Large intestine (tissue), 3 donors: ENCODE measurements around the gene PKN1. TPM values are rescaled to one million over a fixed set of nuclear protein-coding genes. Genes with fewer than 3 reads are reported as not detected.
A peak's percentile ranks its signal among the peaks of the same experiment; 100 is the strongest.
"Not testable (repeated sequence)": the region's sequence is repeated elsewhere in the genome, so short reads cannot be mapped to it uniquely, and the experiment has no call there.

Experiments used
- DNase-seq, 2 donors: peaks; one replicate each; pipeline versions ENCODE4 v3.0.0 to v3.0.0-alpha.2; 2013
- H3K27ac ChIP-seq: one replicate; pipeline ENCODE4 v1.5.1; 2013; ENCODE audit warnings: low read length
- H3K27me3 ChIP-seq: 2 replicates; pipeline ENCODE4 v1.6.1; 2013; ENCODE audit warnings: low read length; ENCODE audit not compliant: control insufficient read depth, insufficient read depth
- H3K36me3 ChIP-seq: 2 replicates; pipeline ENCODE4 v1.6.1; 2013; ENCODE audit warnings: low read length; ENCODE audit not compliant: control insufficient read depth, insufficient read depth
- H3K4me1 ChIP-seq: one replicate; pipeline ENCODE4 v1.6.1; 2013; ENCODE audit warnings: low read length; ENCODE audit not compliant: control insufficient read depth, insufficient read depth
- H3K4me3 ChIP-seq: one replicate; pipeline ENCODE4 v1.5.1; 2013; ENCODE audit warnings: low read length
- H3K9me3 ChIP-seq: one replicate; pipeline ENCODE4 v1.6.1; 2013; ENCODE audit warnings: mild to moderate bottlenecking, low read depth, low read length, moderate library complexity; ENCODE audit not compliant: control insufficient read depth
- WGBS: methylation state at CpG from one replicate; pipeline ENCODE4 v1.1.5; 2013; ENCODE audit warnings: low lambda C conversion rate; ENCODE audit not compliant: insufficient coverage; 5-methylcytosine and 5-hydroxymethylcytosine counted together
- polyA plus RNA-seq: library from polyadenylated mRNA; unstranded; fragments of 120-200 nt; gene quantifications from one replicate; pipeline ENCODE4 v1.2.1, GENCODE V29; 2013

Gene PKN1
- polyA plus RNA-seq, 1 donor = 65.3 TPM

DNA sequence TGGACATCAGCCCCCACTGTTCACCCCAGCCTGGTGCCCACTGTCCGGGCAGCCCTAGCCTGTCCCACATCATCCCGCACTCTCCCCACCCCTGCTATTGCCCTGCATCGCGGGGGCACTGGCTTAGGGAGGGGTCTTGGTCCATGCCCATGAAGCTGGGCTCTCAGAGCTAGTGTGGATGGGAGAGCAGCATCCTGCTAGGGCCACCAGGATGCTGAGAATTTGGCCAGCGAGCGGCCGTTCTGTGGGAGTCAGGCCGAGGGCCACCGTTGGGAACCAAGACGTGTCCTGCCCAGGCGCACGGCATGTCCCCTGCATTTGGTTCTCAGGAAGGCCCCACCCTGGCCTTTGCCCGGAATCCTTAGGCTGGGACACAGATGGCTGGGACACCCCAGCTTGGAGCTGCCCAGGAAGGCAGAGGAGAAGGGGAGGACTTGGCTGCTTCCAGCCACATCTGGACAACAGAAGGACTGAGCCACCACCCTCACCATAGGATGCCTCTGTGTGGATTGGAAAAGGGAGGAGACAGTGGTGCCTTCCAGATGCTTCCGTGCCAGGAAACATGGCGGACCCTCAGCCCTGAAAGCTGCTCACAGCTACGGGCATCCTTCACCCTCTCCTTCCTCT is 37.3 kb upstream of the PKN1 start:
- WGBS = no CpG with 5 or more reads among the region's 16 CpGs
- H3K36me3 ChIP-seq = peaks cover 51% of the 10 kb centered on the region
- H3K27ac ChIP-seq = no peak overlapping the region
- H3K27me3 ChIP-seq = no peaks in the 10 kb centered on the region
- no peak overlapping the region for H3K4me3 ChIP-seq
- H3K9me3 ChIP-seq = no peaks in the 10 kb centered on the region
- H3K4me1 ChIP-seq = no peaks in the 10 kb centered on the region
- no peak for DNase-seq

DNA sequence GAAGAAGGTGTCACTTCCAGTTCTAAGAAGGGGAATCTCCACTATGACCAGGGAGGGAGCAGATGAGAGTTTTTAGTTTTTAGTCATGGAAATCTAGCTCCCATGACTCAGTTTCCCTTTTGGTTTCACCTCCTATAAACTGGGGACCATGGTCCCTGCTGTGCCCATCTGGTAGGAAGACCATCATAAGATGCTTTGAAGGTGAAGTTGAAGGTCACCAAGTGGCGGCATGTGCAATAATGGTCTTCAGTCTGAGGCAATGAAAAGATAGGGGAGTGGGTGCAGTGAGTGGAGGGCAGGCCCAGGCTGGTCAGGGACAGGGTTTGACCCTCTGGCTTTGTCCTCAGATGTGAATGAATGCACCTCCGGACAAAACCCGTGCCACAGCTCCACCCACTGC is 36.4 kb upstream of the PKN1 start:
- no CpG with 5 or more reads among the region's 3 CpGs for WGBS
- H3K4me1 ChIP-seq, H3K27me3 ChIP-seq, H3K9me3 ChIP-seq, DNase-seq, H3K4me3 ChIP-seq, H3K27ac ChIP-seq: not testable (repeated sequence)
- peaks cover 53% of the 10 kb centered on the region for H3K36me3 ChIP-seq

DNA sequence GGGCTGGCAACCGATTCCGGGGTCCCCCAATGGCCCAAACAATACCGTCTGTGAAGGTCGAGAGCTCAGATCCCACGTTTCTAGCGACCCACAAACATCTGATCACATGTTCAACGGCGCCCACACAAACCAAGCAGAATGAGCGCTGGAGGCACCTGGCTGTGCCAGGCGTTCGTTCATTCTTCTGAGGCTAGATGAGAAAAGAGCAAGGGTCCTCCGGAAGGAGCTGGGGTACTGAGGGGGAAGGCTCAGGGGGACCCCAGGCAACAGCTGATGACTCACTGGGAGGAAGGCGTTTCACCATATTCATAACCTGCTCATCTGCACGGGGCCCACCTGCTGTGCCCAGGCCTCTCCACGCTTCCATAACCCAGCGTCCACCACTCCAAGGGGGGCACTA is 35.9 kb upstream of the PKN1 start:
- H3K9me3 ChIP-seq, H3K27ac ChIP-seq, H3K27me3 ChIP-seq, H3K4me1 ChIP-seq, DNase-seq, H3K4me3 ChIP-seq: not testable (repeated sequence)
- peaks cover 53% of the 10 kb centered on the region for H3K36me3 ChIP-seq
- no CpG with 5 or more reads among the region's 16 CpGs for WGBS

DNA sequence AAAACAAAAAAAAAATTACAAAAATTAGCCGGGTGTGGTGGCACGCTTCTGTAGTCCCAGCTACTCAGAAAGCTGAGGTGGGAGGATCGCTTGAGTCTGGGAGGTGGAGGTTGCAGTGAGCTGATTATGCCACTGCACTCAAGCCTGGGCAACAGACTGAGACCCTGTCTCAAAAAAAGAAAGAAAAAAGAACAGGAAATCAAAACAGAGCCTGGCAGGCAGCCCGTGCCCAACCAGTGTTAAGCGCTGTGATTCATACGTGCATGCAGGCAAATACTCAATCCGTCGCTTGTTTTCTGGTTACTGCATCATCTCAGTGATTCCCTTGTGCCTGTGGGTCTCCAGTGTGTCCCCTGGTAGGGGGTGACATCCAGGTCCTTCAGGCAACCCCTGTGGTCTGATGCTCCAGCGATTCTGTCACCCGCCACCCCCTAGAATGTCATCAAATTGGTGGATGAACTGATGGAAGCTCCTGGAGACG is 32.1 kb upstream of the PKN1 start:
- DNase-seq = no peak
- Histone ChIP-seq H3K4me1 (no peaks in the 10 kb centered on the region), H3K9me3 (peaks cover 4% of the 10 kb centered on the region), H3K4me3 (no peak overlapping the region), H3K27ac (no peak overlapping the region), H3K36me3 (peaks cover 46% of the 10 kb centered on the region), H3K27me3 (no peaks in the 10 kb centered on the region)
- WGBS = no CpG with 5 or more reads among the region's 11 CpGs

DNA sequence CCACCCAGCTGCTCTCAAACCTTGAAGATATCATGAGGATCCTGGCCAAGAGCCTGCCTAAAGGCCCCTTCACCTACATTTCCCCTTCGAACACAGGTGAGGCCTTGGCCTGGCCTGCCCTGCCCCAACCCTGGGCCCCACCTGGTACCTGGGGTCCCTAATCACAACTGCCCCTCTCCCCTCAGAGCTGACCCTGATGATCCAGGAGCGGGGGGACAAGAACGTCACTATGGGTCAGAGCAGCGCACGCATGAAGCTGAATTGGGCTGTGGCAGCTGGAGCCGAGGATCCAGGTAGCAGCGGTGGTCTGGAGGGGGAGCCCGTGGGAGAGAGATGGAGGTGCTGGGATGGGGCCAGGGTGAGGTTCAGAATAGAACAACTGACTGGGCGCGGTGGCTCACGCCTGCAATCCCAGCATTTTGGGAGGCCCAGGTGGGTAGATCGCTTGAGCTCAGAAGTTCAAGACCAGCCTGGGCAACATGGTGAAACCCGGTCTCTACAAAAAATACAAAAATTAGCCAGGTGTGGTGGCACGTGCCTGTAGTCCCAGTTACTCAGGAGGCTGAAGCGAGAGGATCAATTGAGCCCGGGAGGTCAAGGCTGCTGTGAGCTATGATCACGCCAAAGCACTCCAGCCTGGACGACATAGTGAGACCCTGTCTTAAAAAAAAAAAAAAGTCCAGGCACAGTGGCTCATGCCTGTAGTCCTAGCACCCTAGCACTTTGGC is 31.5 kb upstream of the PKN1 start:
- Histone ChIP-seq H3K4me1 (peaks cover 4% of the 10 kb centered on the region), H3K9me3 (peaks cover 5% of the 10 kb centered on the region), H3K27me3 (no peaks in the 10 kb centered on the region), H3K27ac (no peak overlapping the region), H3K4me3 (no peak overlapping the region), H3K36me3 (peaks cover 49% of the 10 kb centered on the region)
- no CpG with 5 or more reads among the region's 18 CpGs for WGBS
- peak in 1 of 2 donors; percentile 0 for DNase-seq

DNA sequence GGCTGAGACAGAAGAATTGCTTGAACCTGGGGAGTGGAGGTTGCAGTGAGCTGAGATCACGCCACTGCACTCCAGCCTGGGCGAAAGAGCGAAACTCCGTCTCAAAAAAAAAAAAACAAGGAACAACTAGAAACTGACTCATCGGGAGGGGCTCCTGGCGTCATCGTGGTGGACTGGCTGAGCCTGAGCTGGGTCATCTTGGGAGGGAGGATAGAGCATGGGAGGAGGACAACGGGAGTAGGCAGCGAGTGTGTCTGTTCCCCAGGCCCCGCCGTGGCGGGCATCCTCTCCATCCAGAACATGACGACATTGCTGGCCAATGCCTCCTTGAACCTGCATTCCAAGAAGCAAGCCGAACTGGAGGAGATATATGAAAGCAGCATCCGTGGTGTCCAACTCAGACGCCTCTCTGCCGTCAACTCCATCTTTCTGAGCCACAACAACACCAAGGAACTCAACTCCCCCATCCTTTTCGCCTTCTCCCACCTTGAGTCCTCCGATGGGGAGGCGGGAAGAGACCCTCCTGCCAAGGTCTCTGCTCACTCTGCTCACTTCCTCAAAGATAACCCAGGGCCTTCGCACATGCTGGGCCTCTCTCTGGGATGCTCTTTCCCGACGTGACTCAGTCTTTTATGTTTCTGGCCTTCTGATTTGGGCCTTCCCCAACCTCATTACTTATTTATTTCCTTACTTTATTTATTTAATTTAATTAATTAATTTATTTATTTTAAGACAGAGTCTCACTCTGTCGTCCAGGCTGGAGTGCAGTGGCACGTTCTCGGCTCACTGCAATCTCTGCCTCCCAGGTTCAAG is 30.6 kb upstream of the PKN1 start:
- H3K36me3 ChIP-seq = peaks cover 50% of the 10 kb centered on the region
- DNase-seq = peak in 1 of 2 donors; percentile 1
- H3K27me3 ChIP-seq = no peaks in the 10 kb centered on the region
- WGBS = 82% methylated on average over 5 of the region's 26 CpGs
- H3K4me1 ChIP-seq = peaks cover 13% of the 10 kb centered on the region
- H3K4me3 ChIP-seq = no peak overlapping the region
- H3K9me3 ChIP-seq = peaks cover 5% of the 10 kb centered on the region
- H3K27ac ChIP-seq = no peak overlapping the region

DNA sequence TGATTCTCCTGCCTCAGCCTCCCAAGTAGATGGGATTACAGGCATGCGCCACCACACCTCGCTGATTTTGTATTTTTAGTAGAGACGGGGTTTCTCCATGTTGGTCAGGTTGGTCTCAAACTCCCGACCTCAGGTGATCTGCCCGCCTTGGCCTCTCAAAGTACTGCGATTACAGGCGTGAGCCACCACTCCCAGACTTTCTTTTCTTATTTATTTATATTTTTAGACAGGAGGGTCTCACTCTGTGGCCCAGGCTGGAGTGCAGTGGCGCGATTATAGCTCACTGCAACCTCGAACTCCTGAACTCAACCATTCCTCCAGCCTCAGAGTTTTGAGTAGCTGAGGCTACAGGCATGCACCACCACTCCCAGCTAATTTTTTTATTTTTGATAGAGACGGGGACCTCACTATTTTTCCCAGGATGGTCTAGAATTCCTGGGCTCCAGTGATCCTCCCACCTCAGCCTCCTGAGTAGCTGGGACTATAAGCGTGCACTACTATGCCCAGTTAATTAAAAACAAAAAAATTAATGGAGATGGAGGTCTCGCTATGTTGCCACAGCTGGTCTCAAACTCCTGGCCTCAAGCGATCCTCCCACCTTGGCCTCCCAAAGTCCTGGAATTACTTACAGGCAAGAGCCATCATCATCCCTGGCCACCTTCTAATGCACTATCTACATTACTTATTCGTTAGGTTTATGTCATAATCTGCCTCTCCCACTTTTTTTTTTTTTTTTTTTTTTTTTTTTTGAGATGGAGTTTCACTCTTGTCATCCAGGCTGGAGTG is 29.8 kb upstream of the PKN1 start:
- H3K27me3 ChIP-seq, H3K9me3 ChIP-seq, H3K27ac ChIP-seq, DNase-seq, H3K4me3 ChIP-seq: not testable (repeated sequence)
- Histone ChIP-seq H3K36me3 (peaks cover 54% of the 10 kb centered on the region), H3K4me1 (peaks cover 21% of the 10 kb centered on the region)
- 80% methylated on average over 1 of the region's 15 CpGs for WGBS

DNA sequence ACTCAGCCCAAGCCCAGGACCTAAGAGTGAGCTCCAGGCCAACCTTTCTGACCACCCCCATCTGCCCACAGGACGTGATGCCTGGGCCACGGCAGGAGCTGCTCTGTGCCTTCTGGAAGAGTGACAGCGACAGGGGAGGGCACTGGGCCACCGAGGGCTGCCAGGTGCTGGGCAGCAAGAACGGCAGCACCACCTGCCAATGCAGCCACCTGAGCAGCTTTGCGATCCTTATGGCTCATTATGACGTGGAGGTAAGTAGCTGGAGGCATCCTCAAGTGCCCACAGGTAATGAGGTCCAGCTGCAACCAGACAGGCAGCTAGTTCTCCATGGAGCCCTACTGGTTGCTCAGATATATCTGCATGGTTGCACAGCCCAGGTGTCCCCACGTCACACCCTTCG is 28.8 kb upstream of the PKN1 start:
- H3K36me3 ChIP-seq = peaks cover 57% of the 10 kb centered on the region
- no peaks in the 10 kb centered on the region for H3K27me3 ChIP-seq
- peaks cover 31% of the 10 kb centered on the region for H3K4me1 ChIP-seq
- no peak overlapping the region for H3K27ac ChIP-seq
- DNase-seq = peak in 1 of 2 donors; percentile 1
- H3K4me3 ChIP-seq = no peak overlapping the region
- WGBS = no CpG with 5 or more reads among the region's 9 CpGs
- peaks cover 5% of the 10 kb centered on the region for H3K9me3 ChIP-seq

DNA sequence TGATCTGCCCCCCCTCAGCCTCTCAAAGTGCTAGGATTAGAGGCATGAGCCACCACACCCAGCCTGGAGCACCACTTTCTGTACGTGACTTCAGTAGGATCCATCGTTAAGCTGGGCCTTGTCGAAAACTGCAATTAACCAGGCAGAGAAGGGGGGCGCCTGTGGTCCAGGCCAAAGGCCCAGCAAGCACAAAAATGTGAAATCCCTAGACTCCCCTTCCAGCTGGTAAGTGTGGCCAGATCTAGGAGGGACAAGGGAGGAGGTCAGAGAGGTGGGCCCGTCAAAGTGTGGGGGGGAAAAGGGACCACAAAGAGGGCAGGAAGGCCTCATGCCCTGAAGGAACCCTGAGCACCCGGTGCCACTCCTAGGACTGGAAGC is 27.7 kb upstream of the PKN1 start:
- H3K27ac ChIP-seq = peak overlapping the region; percentile 61
- H3K27me3 ChIP-seq = no peaks in the 10 kb centered on the region
- no CpG with 5 or more reads among the region's 6 CpGs for WGBS
- peaks cover 63% of the 10 kb centered on the region for H3K36me3 ChIP-seq
- peak overlapping the region; percentile 32 for H3K4me3 ChIP-seq
- DNase-seq = no peak
- H3K4me1 ChIP-seq = peaks cover 34% of the 10 kb centered on the region
- H3K9me3 ChIP-seq = peaks cover 5% of the 10 kb centered on the region
